Duodenal mucosa (tissue), 2 donors: ENCODE results near the gene TNFSF12.

Experiments
- H3K27ac ChIP-seq: one replicate; pipeline ENCODE4 v1.7.0; 2013; ENCODE audit warnings: low read depth, low read length
- H3K27me3 ChIP-seq, 2 donors: one replicate each; pipeline ENCODE4 v1.7.0; 2013; ENCODE audit warnings: low read length in 2 of 2, control low read depth in 1 of 2; ENCODE audit not compliant: insufficient read depth in 2 of 2, control insufficient read depth in 1 of 2
- H3K36me3 ChIP-seq, 2 donors: one replicate each; pipeline ENCODE4 v1.7.0; 2013; ENCODE audit warnings: low read length in 2 of 2, control low read depth in 1 of 2; ENCODE audit not compliant: insufficient read depth in 2 of 2, control insufficient read depth in 1 of 2
- H3K4me1 ChIP-seq, 2 donors: one replicate each; pipeline ENCODE4 v1.7.0; 2013; ENCODE audit warnings: low read length in 2 of 2, control low read depth in 1 of 2; ENCODE audit not compliant: insufficient read depth in 2 of 2, control insufficient read depth in 1 of 2
- H3K4me3 ChIP-seq, 2 donors: one replicate each; pipeline ENCODE4 v1.7.0; 2013; ENCODE audit warnings: low read length in 2 of 2, low read depth in 1 of 2
- H3K9ac ChIP-seq, 2 donors: one replicate each; pipeline ENCODE4 v1.7.0; 2013; ENCODE audit warnings: low read length in 2 of 2, low read depth in 1 of 2
- H3K9me3 ChIP-seq, 2 donors: one replicate each; pipeline ENCODE4 v1.7.0; 2013; ENCODE audit warnings: low read length in 2 of 2, control low read depth in 1 of 2; ENCODE audit not compliant: control insufficient read depth in 1 of 2

TNFSF12 gene

GRCh38 chr17:7512105-7512504 is 36.8 kb upstream of the TNFSF12 start:
- no peaks in the 10 kb centered on the region for H3K9me3 ChIP-seq
- no peak overlapping the region for H3K9ac ChIP-seq
- H3K36me3 ChIP-seq = peaks cover 48 to 67% of the 10 kb centered on the region in 2 donors

GRCh38 chr17:7512824-7513540 is 35.9 kb upstream of the TNFSF12 start:
- H3K27me3 ChIP-seq = no peaks in the 10 kb centered on the region

More at GRCh38 chr17:7512105-7512504, 36.8 kb upstream of the TNFSF12 start:
- Histone ChIP-seq H3K27ac (no peak overlapping the region), H3K4me1 (peaks cover 5 to 8% of the 10 kb centered on the region in 2 donors), H3K27me3 (no peaks in the 10 kb centered on the region), H3K4me3 (no peak overlapping the region)

GRCh38 chr17:7513850-7514419 is 34.9 kb upstream of the TNFSF12 start:
- Histone ChIP-seq H3K27ac (no peak overlapping the region), H3K36me3 (peaks cover 45 to 52% of the 10 kb centered on the region in 2 donors), H3K9ac (no peak overlapping the region), H3K4me3 (no peak overlapping the region), H3K4me1 (peaks cover 5 to 8% of the 10 kb centered on the region in 2 donors), H3K9me3 (no peaks in the 10 kb centered on the region), H3K27me3 (no peaks in the 10 kb centered on the region)

More at GRCh38 chr17:7512824-7513540, 35.9 kb upstream of the TNFSF12 start:
- peaks cover 5 to 8% of the 10 kb centered on the region in 2 donors for H3K4me1 ChIP-seq
- H3K36me3 ChIP-seq = peaks cover 48 to 62% of the 10 kb centered on the region in 2 donors
- no peak overlapping the region for H3K27ac ChIP-seq
- H3K4me3 ChIP-seq = no peak overlapping the region
- H3K9ac ChIP-seq = no peak overlapping the region
- H3K9me3 ChIP-seq = no peaks in the 10 kb centered on the region

GRCh38 chr17:7515911-7516610 is 32.8 kb upstream of the TNFSF12 start:
- Histone ChIP-seq H3K27ac (peak overlapping the region; percentile 11), H3K9ac (peak overlapping the region; percentile 19 to 48), H3K27me3 (no peaks in the 10 kb centered on the region), H3K4me1 (peaks cover 5 to 8% of the 10 kb centered on the region in 2 donors), H3K9me3 (no peaks in the 10 kb centered on the region), H3K36me3 (peaks cover 26 to 31% of the 10 kb centered on the region in 2 donors), H3K4me3 (peak overlapping the region; percentile 25 to 46)

- no peak overlapping the region for H3K4me3 ChIP-seq
- H3K36me3 ChIP-seq = no peaks in the 10 kb centered on the region
- no peaks in the 10 kb centered on the region for H3K4me1 ChIP-seq
- no peak overlapping the region for H3K9ac ChIP-seq
- H3K27ac ChIP-seq = no peak overlapping the region
- peaks cover 0 to under 1% of the 10 kb centered on the region in 2 donors for H3K9me3 ChIP-seq
- H3K27me3 ChIP-seq = no peaks in the 10 kb centered on the region
Observed at GRCh38 chr17:7523033-7523432, 25.8 kb upstream of the TNFSF12 start.

GRCh38 chr17:7528842-7529241 is 20.0 kb upstream of the TNFSF12 start:
- H3K27ac ChIP-seq = no peak overlapping the region
- H3K4me1 ChIP-seq = peaks cover 0 to 5% of the 10 kb centered on the region in 2 donors
- H3K9ac ChIP-seq = no peak overlapping the region
- peaks cover 7 to 8% of the 10 kb centered on the region in 2 donors for H3K9me3 ChIP-seq
- H3K27me3 ChIP-seq = no peaks in the 10 kb centered on the region
- no peak overlapping the region for H3K4me3 ChIP-seq
- H3K36me3 ChIP-seq = no peaks in the 10 kb centered on the region

GRCh38 chr17:7530023-7530900 is 18.6 kb upstream of the TNFSF12 start:
- no peak overlapping the region for H3K27ac ChIP-seq
- no peak overlapping the region for H3K9ac ChIP-seq
- no peaks in the 10 kb centered on the region for H3K27me3 ChIP-seq
- peaks cover 0 to 5% of the 10 kb centered on the region in 2 donors for H3K4me1 ChIP-seq
- H3K36me3 ChIP-seq = no peaks in the 10 kb centered on the region
- H3K4me3 ChIP-seq = no peak overlapping the region
- H3K9me3 ChIP-seq = peaks cover 7 to 8% of the 10 kb centered on the region in 2 donors

GRCh38 chr17:7538050-7538449 is 10.8 kb upstream of the TNFSF12 start:
- Histone ChIP-seq H3K36me3 (no peaks in the 10 kb centered on the region), H3K27ac (no peak overlapping the region), H3K9ac (no peak overlapping the region), H3K4me1 (peaks cover 0 to under 1% of the 10 kb centered on the region in 2 donors), H3K9me3 (peaks cover 5 to 14% of the 10 kb centered on the region in 2 donors), H3K4me3 (no peak overlapping the region), H3K27me3 (no peaks in the 10 kb centered on the region)

GRCh38 chr17:7538891-7539545 is 9.8 kb upstream of the TNFSF12 start:
- Histone ChIP-seq H3K9me3 (peaks cover 5 to 14% of the 10 kb centered on the region in 2 donors), H3K36me3 (no peaks in the 10 kb centered on the region), H3K9ac (no peak overlapping the region), H3K4me3 (no peak overlapping the region), H3K27ac (no peak overlapping the region), H3K27me3 (no peaks in the 10 kb centered on the region), H3K4me1 (no peaks in the 10 kb centered on the region)
